Hematopoietic multipotent progenitor cell treated with erythropoietin and hydrocortisone succinate and interleukin-3 and kit ligand, for 4 days (in vitro differentiated cells): ENCODE measurements around the gene ZNF500.

Experiments
- DNase-seq: peaks from one replicate; pipeline ENCODE4 v3.0.0-alpha.2; 2015

The ZNF500 gene

DNA sequence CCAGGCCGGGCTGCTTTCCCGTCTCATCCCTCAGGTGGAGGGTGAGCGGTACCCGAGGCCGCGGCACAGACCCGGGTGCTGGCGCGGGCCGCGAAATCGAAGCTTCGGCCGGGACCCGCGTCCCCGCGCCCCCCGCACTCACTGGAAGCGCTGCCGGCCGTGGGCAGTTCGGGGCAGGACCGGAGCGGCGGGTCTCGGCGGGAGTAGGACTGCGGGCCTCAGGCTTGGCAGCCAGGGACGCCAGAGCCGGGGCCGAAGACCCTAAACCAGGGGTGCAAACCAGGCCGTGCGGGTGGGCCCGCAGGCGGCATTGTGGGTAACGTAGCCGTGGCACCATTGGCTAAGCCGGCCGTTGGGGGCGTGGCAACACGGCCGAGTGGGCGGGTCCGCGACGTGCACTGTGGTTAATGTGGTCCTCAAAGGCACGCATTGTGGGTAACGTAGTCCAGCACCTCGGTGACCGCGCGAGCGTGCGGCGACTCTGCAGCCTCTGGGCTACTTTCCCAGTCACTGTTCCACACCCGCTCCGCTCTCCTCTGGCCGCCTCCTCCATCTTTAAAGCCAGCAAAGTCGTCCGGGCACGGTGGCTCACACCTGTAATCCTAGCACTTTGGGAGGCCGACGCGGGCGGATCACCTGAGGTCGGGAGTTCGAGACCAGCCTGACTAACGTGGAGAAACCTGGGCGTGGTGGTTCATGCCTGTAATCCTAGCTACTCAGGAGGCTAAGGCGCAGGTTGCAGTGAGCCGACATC lies at the start of gene ZNF500:
Gene ZNF500, minus strand, starts transcription at position 288 of the 754 bp plus-strand sequence. CDS start 1,184 bp downstream, outside the sequence.
- DNase-seq, result peak; percentile 98

DNA sequence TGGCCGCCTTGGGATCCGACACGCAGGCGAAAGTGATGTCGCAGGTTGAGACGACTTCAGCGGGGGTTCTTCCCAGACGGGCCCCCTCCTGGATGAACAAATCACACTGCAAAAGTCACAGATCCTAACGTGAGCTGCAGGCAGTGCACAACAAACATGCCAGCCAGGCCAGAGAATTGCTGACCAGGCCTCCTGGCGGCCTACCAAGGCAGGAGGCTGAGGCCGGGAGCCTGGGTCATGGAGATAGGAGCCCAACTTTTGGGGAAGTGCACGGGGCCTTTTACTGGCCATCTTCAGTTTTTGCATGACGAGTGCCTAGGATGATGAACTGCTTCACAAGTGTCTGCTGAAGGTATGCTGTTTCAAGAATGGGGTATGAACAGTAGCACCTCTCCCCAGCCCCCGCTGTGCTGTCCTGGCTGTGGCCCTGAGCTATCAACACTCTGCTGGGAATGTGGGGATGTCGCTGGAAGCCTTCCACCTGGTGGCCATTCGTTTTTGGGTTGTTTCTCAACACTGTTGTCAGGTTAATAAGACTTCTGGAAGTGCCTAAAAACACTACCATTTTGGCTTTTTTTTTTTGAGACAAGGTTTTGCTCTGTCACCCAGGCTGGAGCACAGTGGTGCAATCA lies 47.7 kb upstream of the ZNF500 start:
- no peak for DNase-seq

DNA sequence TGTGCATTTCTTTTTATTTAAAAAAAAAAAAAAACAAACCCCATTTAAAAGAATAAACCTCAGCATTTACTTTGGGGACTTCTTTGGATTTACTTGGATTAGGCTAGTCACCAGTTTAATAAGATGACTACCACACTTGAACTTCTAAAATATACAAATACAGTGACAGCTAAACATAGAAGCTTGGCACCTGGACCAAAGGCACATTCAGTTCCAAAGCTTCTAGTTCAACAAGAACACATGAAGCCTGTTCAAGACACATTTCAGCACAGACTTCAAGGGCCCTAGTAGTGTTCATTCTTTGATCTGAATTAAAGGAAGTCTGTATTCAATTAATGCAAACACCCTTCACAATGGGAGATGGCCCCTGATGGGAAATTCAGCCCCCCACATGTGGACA lies 47.1 kb upstream of the ZNF500 start:
- DNase-seq, result no peak

DNA sequence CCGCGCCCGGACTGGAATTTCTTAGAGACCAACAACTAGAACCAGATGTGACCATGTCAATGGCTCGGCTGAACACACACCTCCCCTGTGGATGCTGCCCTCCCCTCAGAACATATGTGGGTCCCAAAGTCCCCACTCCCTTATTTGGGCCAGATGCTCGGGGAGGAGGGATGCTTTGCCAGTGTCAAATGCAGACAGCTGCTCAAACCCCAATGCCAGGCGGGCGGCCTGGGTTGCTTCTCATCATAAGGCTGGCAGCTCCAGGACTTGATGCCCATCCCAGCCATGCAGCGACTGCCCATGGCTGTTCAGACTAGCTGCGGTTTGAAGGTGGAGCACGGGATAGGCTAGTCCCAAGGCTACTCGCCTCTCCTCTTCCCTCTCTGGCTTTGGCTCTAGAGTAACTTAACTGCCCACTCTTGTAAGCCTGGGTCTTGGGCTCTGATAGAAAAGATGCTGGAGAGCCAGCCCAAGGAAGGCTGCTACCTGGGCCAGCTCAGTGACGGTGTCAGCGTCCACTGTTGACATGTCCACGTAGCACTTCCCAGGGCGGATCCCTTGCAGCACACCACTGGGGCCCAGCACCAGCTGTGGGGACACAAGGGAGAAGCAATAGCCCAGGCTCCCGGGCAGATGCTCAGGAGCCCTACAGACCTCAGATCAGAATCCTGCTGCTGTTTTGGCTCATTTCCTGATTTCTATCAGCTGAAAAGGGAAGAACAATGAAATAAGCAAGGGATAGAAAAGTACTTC lies 46.5 kb upstream of the ZNF500 start:
- no peak for DNase-seq

DNA sequence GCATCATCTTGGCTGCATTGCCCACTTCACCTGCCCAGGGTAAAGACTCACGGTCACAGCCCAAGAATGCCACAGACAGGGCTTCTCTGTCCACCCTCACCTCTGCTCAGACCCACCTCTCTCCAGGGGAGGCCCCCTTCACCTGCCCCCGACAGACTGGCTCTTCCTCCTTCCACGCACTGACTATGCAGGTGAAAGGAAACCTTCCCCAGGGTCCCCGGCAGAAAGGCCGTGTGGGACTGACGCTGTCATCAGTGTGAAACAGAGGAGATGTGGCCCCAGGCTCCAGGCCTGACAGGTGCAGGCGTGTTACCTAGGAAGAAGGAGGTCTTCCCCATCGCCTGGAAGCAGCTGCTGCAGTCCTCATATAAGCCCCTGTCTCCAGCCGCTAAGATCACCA lies 44.8 kb upstream of the ZNF500 start:
- no peak for DNase-seq

DNA sequence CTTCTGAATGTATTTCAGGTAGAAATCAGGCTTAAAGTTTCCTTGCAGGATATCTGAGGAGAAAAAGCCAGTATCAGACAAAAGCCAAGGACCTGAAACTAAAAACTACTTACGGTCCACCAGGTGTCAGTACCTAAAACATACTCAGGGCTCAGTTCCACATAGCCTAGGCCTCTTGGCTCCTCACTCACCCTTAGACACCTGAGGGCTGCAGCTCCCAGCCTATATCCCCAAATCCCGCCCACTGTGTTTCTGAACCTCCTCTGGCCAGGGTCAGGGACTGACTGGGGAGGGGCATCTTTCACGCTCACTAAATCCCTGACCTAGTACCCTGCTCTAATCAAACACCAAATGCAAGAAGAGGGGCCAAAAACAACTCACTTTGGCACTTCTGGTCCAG lies 44.3 kb upstream of the ZNF500 start:
- DNase-seq, result no peak

DNA sequence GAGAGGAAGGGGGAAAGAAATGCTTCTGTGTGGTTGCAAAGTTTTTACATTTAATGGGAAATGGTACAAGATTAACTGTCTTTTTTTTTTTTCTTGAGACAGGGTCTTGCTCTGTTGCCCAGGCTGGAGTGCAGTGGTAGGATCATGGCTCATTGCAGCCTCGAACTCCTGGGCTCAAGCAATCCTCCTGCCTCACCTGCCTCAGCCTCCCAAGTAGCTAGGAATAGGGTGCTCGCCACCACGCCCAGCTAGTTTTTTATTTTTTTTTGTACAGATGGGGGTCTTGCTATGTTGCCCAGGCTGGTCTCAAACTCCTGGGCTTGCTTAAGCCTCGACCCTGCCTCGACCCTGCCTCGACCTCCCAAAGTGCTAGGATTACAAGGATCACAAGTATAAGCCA lies 39.3 kb upstream of the ZNF500 start:
- DNase-seq, result no peak

DNA sequence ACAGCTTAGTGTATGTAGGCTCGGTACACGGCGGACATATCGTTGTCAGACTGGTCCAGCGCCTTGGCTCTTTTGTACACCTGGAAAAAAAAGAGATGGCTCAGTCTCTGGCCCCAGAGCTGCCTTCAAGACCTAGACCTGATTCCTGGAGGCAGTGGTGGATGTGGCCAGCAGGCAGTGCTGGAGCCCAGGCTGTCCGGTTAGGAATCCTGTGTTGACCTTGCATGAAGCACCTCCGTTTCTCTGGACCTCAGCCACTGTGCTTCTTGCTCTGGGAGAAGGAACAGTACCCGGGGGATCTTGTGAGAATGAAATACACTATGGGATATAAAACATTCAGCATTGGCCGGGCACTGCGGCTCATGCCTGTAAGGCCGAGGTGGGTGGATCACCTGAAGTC lies 38.3 kb upstream of the ZNF500 start:
- no peak for DNase-seq

DNA sequence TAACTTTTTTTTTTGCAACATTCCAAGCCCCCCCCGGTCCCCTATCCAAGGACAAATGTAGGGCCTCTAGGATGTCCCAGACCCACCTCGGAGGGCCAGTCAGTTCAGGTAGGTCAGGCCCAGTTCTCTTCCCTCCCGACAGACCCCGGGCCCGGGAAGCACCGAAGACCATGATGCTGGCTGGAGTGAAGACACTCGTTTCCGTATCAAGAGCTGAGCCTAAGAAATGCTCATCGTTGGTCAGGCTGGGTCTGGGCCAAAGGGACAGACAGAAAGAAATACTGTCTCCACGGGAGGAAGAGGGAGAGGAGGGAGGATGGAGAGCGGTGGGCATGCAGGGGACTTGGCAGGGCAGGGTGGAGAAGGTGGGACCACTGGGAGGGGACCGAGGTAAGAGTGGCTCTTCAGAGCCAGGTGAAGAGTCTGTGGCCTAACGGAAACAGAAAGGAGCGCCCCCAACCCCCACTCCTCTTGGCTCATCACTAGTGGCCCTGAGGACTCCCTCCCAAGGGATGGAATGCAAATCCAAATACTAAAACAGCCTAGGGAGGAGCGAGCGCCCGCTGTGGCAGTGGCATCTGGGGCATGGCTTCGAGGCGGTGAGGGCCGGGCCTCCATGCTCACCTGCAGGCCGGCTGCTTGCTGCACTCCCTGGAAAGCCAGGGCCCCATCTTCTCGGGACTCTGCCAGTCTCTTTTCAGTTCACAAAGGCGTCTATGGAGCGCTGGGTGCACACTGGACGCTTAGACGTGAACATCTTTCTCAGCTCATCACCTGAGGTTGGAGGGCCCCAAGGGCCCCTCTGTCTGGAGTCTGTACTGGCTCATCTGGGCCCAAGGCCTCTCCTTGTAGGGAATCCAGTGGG lies 37.2 kb upstream of the ZNF500 start:
- DNase-seq, result no peak

DNA sequence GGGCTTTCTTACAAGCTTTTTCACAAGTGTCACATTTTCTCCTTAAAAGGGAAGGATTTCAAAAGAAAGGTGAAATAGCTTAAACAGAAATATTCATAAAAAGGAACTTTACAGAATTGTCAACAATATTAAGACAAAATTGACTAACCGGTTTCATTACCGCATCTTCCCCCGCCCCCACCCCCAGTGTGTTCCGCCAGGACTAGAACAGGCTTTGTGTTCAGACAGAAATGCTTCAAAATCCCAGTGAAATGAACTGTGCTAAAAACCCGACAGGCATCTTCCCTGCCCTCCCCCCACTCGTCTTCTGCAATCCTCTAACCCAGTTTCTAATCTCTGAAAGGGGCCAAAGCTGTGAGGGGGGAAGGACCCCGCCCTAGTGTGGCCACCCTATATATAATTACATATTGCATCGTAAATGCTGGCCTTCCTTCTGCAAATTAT lies 36.5 kb upstream of the ZNF500 start:
- DNase-seq, result peak; percentile 27

DNA sequence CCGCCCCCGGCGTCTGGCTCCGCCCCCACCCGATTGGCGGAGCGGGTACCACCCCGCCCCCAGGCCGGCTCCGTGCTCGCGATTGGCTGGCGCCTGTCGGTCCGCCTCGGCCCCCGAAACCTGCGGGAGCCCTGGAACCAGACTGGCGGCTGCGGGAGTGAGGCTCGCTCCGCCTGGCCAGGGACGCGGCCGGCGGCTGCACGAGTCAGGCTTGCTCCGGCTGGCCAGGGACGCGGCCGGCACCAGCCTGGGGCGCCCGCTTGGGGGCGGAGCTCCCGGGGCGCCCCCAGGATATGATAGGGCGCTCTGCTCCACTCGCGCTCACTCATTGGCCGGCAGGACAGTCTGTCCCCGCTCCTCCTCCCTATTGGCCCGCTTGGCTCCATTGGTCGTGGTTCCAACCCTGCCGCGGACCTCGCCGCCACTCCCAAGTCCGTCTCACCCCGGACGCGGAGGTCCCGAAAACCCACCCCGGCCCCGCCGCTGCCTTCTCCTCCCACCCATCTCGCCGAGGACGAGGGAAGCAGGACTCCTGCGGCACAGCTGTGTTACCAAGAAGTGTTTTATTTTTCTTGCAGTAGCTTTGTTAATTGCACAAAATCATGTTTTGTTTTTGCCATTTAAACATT lies 35.8 kb upstream of the ZNF500 start:
- DNase-seq, result peak; percentile 96

DNA sequence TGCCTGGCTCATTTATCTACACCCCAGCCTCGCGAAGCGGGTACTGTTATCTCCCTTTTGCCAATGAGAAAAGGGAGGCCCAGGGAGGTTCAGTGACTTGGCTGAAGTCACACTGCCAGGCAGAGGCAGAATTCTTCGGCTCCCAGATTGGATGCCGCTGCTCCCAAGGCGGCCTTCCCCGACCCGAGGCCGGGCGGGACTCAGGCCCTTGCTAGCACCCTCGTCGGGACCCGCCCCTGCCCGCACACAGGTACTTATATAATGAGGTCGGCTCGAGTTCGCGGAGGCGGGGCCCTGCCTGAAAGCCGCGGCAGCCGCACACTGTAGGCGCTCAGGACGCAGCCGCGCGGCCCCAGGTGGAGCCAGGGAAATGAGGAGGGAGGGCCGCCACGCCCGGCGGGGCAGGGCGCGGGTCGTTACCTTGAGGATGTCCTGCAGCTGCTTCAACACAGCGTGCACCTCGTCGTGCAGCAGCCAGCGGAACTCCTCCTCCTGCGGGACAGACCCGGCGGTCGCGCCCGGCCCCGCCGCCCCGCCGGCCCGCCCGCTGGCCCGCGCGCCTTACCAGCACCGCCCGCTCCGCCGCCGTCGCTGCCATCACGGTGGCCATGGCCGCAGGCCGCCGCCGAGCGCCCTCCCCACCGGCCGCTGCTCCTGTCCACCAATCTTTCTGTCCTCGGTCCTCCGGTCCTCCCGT lies 35.1 kb upstream of the ZNF500 start, which contains the start of gene ROGDI:
Gene ROGDI, minus strand, starts transcription at position 672 of the 697 bp plus-strand sequence. Its CDS starts 62 bp downstream, at position 610.
- DNase-seq, result peak; percentile 90

DNA sequence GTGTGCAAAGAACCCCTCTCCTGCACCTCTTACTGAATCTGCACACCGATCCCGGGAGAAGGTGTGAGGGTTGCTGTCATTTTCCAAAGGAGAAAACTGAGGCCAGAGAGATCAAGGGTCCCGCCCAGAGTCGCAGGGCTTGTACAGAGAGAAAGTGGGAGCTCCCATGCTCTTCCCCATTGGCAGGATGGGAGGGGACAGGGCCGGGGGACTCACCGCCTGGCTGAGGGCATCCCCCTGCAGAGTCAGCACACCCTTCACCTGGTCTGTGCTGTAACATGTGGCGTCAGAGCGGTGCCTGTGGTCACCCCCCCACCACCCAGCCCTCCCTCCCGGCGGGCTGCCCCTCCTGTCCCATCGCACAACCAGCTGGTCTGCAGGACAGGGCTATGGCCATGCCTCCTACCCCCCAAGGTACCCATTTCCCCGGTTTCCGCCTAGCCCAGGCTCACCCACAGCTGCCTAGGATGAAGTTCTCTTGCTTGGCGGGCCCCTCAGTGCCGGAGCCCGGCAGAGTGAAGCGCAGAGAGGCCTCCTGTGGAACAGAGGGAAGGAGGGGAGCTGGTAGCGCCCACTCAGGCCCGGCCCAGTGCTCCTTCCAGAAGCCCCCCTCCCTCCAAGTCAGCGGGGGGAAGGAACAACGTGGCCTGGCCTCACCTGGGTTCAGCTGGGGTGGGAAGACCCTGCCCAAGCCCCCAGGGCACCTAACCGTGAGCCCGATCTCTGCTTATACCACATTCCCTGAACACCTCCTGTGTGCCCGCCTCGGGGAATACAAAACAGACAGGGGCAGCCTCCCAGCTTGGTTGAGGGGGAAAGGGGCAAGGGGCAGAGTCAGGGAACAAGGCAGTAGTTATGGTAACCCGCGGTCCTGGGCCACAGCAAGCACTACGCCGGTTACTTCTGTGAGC lies 34.3 kb upstream of the ZNF500 start:
- DNase-seq, result peak; percentile 15

DNA sequence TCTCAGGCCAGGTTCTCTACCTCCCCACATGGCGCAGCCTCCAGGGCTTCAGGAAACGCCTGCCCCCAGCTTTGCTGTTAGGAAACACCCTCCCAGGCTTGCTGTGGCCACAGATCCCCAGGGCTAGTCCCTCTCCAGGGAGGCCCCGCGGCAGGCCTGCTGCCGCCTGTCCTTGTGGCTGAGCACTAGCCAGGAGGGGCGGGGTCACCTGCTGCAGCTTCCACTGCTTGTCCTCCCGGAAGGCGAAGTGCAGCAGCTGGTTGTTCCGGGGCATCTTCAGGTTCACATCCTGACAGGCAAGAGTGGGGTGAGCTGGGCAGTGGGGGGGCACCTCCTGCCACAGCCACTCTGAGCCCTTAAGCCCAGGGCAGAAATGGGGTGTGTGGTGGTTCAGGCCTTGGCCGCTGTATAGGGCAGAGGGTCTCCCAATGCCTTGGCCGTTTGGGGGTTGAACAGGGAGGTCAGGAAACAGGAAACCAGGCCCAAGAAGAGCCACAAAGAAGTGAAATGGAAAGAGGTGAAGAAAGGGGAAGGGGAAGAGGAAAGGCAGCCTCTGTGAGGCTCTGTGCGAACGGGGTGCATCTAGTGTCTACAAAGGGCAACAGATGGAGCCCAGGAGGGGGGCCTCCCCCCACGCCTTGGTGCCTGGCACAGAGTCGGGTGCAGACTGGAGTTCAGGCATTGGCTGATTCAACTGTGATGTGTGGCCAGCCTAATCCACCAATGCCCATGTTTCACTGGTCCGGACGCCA lies 33.5 kb upstream of the ZNF500 start:
- peak; percentile 62 for DNase-seq

DNA sequence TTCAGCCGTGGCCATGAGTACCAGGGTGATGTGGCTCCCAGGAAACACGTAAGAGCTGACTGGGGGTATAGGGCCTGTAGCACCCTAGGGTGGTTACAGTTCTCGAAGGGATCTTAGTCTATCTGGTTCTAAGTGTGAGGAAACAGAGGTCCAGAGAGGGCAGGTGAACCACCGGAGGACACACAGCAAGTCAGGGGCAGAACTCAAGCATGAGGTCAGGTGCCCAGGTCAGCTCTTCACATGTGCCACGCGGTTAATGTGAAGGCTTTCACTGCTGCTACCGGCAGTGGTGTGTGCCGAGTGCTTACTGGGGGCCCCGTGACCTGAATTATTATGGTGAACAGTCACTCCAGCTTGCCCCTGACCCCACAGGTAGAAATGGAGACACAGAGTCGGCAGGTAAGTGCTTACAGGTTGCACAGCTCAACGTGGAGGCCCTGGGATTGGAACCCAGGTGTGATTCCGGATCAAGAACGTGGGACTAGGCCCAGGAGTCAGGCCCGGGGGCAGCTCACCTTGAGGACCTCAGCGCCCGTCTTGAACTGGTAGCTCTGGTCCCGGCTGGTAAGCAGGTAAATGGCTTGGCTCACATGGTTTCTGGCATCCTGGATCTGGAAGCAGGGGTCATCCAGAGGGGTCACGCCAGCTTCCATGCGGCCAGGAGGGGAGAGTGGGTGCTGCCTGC lies 32.4 kb upstream of the ZNF500 start:
- DNase-seq, result no peak

DNA sequence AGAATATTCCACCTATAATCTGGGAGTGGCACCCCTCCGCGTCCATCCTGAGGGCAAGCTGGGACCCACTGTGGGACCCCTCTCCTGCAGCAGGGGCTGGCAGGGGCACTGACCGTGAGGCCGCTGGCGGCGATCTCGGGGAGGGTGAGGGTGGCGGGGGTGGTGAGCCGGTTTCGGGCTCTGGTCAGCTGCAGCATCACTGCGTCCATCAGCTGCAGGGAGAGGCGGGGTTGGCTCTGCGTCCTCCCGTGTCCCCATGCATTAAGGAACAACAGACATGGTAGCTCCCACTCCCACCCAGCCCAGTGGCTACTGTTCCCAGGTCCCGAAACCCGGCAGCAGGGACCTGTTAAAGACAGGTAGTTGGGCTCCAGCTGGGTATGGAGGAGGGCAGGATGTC lies 31.5 kb upstream of the ZNF500 start:
- DNase-seq, result no peak

DNA sequence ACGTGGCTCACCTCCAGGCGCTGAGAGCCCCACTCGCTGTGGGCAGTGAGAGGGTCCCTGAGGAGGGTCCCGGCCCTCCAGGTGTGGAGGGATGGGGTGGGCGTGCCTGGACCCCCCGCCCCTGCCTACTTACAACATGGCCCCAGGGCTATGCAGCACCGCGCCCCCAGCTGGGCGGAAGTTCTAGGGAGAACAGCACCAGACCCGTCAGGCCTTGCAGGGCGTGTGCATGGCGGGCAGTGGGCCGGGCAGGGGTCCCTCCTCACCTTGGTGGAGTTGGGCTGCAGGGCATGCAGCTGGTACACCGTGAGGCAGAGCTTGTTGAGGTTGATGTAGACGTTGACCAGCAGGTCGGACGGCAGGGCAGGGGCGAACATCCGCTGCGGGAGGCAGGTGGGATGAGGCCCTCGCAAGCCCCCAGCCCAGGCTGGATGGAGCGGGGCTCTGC lies 30.9 kb upstream of the ZNF500 start:
- DNase-seq, result no peak

DNA sequence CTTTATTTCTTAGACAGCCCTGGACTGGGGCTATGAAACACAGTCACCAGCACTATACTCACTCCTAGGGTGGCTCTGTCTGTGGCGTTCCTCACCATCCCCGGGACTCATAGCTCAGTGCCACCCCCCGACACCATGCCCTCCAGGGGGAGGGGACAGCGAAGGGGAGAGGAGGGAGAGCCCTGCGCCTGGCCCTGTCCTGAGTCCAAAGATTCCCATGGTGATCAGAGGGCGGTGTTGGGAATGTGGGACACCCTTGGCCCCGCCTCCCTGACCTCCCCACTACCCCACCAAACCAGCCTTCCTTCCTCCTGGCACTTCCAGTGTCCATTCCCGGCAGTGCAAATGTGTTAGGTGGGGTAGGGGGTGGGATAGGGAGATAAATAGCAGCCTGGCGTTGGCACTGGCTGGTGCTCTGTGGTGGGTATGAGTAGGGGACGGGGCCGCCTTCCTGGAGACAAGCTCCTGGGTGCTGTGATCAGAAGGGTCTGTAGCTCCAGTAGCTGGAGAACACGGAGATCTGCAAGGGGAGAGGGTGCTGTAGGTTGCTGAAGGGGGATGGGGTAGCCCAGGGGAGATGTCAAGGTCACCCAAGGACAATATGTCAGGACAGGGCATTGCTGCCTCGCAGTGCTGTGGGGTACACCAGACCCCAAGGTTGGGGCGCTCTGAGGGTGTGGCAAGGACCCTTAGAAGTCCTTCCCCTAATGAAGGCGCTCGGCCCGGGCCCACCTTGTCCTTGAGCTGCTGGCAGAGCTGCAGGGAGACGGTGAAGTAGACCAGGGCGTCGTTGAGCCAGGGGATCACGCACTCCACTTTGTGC lies 30.2 kb upstream of the ZNF500 start:
- DNase-seq, result no peak
